SK-N-SH (cell line): ENCODE data around the gene MAD1L1.

ENCODE experiments used
- CTCF ChIP-seq: fragments of 200-600 bp; sonication (generic); IDR thresholded peaks from 2 replicates; pipeline ENCODE4 v1.6.1; 2017; ENCODE audit warnings: antibody characterized with exemption, mild to moderate bottlenecking, moderate library complexity
- EP300 ChIP-seq, 2 experiments: IDR thresholded peaks; 2 replicates each; pipeline versions ENCODE4 v1.4.0 to v1.6.1; 2012; ENCODE audit warnings: borderline replicate concordance in 1 of 2, low read depth in 1 of 2, low read length in 1 of 2
- EZH2phosphoT487 ChIP-seq: fragments of 200-600 bp; sonication (generic); IDR thresholded peaks from 2 replicates; pipeline ENCODE4 v1.6.1; 2017; ENCODE audit warnings: low read depth, mixed run types, mild to moderate bottlenecking, antibody characterized with exemption, moderate library complexity, borderline replicate concordance
- FOXM1 ChIP-seq: IDR thresholded peaks from 2 replicates; pipeline ENCODE4 v1.4.0; 2012; ENCODE audit warnings: low read depth, mild to moderate bottlenecking
- GATA2 ChIP-seq: sonication (generic); formaldehyde crosslinking; IDR thresholded peaks from 2 replicates; pipeline ENCODE4 v1.5.0; 2020; ENCODE audit warnings: mild to moderate bottlenecking, missing genetic modification reagents
- JUND ChIP-seq: IDR thresholded peaks from 2 replicates; pipeline ENCODE4 v1.4.0; 2012
- MEF2A ChIP-seq: IDR thresholded peaks from 2 replicates; pipeline ENCODE4 v1.4.0; 2012; ENCODE audit warnings: low read depth, borderline replicate concordance
- POLR2AphosphoS5 ChIP-seq: IDR thresholded peaks from 2 replicates; pipeline ENCODE4 v1.6.1; 2012; ENCODE audit warnings: low read depth, low read length
- REST ChIP-seq: IDR thresholded peaks from 2 replicates; pipeline ENCODE4 v1.6.1; 2012; ENCODE audit warnings: mild to moderate bottlenecking, low read depth, low read length, moderate library complexity

GRCh38 chr7:2151801-2152612, 80.7 kb downstream of the MAD1L1 start:
- TF ChIP-seq CTCF = no peak
- TF ChIP-seq EZH2phosphoT487 = no peak
- no peak for TF ChIP-seq POLR2AphosphoS5
- no peak for TF ChIP-seq MEF2A
- no peak for TF ChIP-seq REST
- TF ChIP-seq GATA2 = no peak; the same call in 1 of the 2 replicates
- TF ChIP-seq FOXM1 = no peak
- no peak for TF ChIP-seq JUND
- TF ChIP-seq EP300 (IDR thresholded peaks at IDR 0.05; ENCODE audit: borderline replicate concordance in 1 of 2, low read depth in 1 of 2, low read length in 1 of 2) = no peak
